Measurements from ENCODE around the gene ANTXR1. TPM values are rescaled to one million over a fixed set of nuclear protein-coding genes. Genes with fewer than 3 reads are reported as not detected.
"Not testable (repeated sequence)": the region's sequence is repeated elsewhere in the genome, so short reads cannot be mapped to it uniquely, and the experiment has no call there.

ANTXR1 gene
- total RNA-seq, 3 donors from 2014 or later (not counting 1 experiment from before 2014, with no cell fraction given) = not detected

- Mint-ChIP-seq H3K9me3 (no peaks in the 10 kb centered on the region), H3K27me3 (ENCODE audit: low read depth in 2 of 2) (peaks cover 16 to 22% of the 10 kb centered on the region in 2 donors), H3K27ac (no peak overlapping the region), H3K4me1 (no peaks in the 10 kb centered on the region), H3K36me3 (no peaks in the 10 kb centered on the region), H3K4me3 (no peak overlapping the region)
- H3K27ac ChIP-seq (ENCODE audit: low read length) = no peak overlapping the region
- DNase-seq = no peak
- H3K4me1 ChIP-seq (ENCODE audit: control insufficient read depth, insufficient read depth, low read length) = no peaks in the 10 kb centered on the region
- no peaks in the 10 kb centered on the region for H3K36me3 ChIP-seq (ENCODE audit: control insufficient read depth, insufficient read depth, low read length)
- no peak overlapping the region for H3K4me3 ChIP-seq (ENCODE audit: low read length)
- 79% methylated on average over 4 of the region's 6 CpGs for WGBS (ENCODE audit: insufficient coverage)
- H3K27me3 ChIP-seq (ENCODE audit: control insufficient read depth, insufficient read depth, low read length) = no peaks in the 10 kb centered on the region
- H3K9me3 ChIP-seq (ENCODE audit: control insufficient read depth, insufficient read depth, low read length) = no peaks in the 10 kb centered on the region
- no peak for ATAC-seq
- intact Hi-C loops (cut with micrococcal nuclease) = no loop called here
- TF ChIP-seq CTCF (IDR thresholded peaks at IDR 0.05) = no peak
These were observed 218.8 kb downstream of the ANTXR1 start for GRCh38 chr2:69231612-69232277.

DNA sequence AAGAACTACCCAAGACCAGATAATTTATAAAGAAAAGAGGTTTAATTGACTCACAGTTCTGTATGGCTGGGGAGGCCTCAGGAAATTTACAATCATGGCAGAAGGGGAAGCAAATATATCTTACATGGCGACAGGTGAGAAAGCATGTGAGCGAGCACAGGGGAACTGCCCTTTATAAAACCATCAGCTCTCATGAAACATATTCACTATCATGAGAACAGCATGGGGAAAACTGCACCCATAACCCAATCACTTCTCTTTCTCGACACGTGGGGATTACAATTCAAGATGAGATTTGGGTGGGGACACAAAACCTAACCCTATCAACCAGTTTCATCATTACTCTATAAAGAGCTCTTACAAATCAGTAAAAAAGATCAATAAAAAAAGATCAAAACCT, 222.9 kb downstream of the ANTXR1 start:
- H3K4me1 ChIP-seq (ENCODE audit: control insufficient read depth, insufficient read depth, low read length) = not testable (repeated sequence)

DNA sequence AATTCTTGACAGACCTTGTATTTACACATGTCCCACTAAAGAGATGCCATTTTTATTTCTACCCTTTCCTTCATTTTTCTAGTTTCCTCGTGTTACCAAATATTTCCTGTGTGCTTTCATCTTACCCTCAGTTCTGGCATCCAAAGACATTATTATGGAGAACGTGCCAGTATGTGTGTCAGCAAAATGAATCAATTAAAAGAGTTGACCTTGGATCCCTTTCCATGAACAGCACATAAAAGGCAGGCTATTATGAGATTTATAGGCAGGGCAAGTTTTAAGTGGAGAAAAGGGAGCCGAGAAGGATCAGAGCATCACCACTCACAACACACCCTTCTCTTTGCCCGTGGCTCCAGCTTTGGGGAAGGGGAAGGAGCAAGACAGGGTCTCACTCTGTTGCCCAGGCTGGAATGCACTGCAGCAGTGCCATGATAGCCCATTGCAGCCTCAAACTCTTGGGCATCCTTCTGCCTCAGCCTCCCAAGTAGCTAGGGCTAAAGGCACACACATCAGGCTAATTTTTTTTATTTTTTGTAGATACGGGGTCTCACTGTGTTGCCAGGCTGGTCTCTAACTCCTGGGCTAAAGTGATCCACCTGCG, 224.2 kb downstream of the ANTXR1 start:
- Mint-ChIP-seq H3K36me3 (no peaks in the 10 kb centered on the region), H3K4me1 (no peaks in the 10 kb centered on the region), H3K4me3 (no peak overlapping the region), H3K27me3 (ENCODE audit: low read depth in 2 of 2) (peaks cover 0 to 12% of the 10 kb centered on the region in 2 donors), H3K9me3 (no peaks in the 10 kb centered on the region), H3K27ac (no peak overlapping the region)
- H3K4me3 ChIP-seq (ENCODE audit: low read length) = no peak overlapping the region
- H3K27ac ChIP-seq (ENCODE audit: low read length) = no peak overlapping the region
- ATAC-seq = no peak
- H3K27me3 ChIP-seq (ENCODE audit: control insufficient read depth, insufficient read depth, low read length) = no peaks in the 10 kb centered on the region
- H3K4me1 ChIP-seq (ENCODE audit: control insufficient read depth, insufficient read depth, low read length) = no peaks in the 10 kb centered on the region
- DNase-seq = no peak
- H3K36me3 ChIP-seq (ENCODE audit: control insufficient read depth, insufficient read depth, low read length) = no peaks in the 10 kb centered on the region
- WGBS (ENCODE audit: insufficient coverage) = 79% methylated on average over 5 of the region's 6 CpGs
- intact Hi-C loops (cut with micrococcal nuclease) = no loop called here
- no peaks in the 10 kb centered on the region for H3K9me3 ChIP-seq (ENCODE audit: control insufficient read depth, insufficient read depth, low read length)
- no peak for TF ChIP-seq CTCF (IDR thresholded peaks at IDR 0.05)

More for the DNA sequence above, 222.9 kb downstream of the ANTXR1 start:
- intact Hi-C loops (cut with micrococcal nuclease); H3K27me3 ChIP-seq (ENCODE audit: control insufficient read depth, insufficient read depth, low read length); H3K36me3 Mint-ChIP-seq; H3K36me3 ChIP-seq (ENCODE audit: control insufficient read depth, insufficient read depth, low read length); H3K9me3 ChIP-seq (ENCODE audit: control insufficient read depth, insufficient read depth, low read length); H3K4me3 ChIP-seq (ENCODE audit: low read length); H3K27ac Mint-ChIP-seq; DNase-seq; H3K27ac ChIP-seq (ENCODE audit: low read length); H3K4me1 Mint-ChIP-seq; ATAC-seq; H3K9me3 Mint-ChIP-seq; H3K4me3 Mint-ChIP-seq: not testable (repeated sequence)
- WGBS (ENCODE audit: insufficient coverage) = 95% methylated on average over 4 of the region's 4 CpGs
- H3K27me3 Mint-ChIP-seq (ENCODE audit: low read depth in 2 of 2) = peaks cover 12 to 14% of the 10 kb centered on the region in 2 donors

DNA sequence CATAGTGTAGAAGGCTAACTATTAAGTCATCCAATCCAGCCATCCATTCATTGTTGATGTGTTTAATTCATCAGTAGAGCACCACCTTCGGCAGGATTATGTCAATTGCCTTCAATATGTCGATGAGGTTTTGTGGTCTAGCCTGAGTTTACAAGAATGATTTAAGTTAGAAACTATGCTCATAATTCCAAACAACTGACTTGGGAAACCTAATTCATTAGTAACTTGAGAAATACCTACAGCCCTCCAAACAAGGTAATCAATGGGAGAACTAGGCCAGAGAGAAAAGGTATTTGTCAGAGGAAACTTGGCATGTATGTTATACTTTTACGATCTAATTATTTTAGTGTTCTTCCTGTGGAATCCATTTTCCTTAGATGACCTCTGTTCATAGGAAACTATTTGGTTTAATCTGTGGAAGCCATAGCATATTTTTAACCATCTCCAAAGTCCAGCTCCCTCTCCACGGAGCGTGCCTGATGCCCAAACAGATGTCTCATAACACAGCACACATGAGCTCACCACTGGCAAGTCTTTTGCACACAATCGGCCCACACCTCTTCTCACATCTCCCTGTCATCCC, 225.6 kb downstream of the ANTXR1 start:
- no peak overlapping the region for H3K4me3 ChIP-seq (ENCODE audit: low read length)
- no peak for ATAC-seq
- H3K9me3 ChIP-seq (ENCODE audit: control insufficient read depth, insufficient read depth, low read length) = no peaks in the 10 kb centered on the region
- H3K27ac ChIP-seq (ENCODE audit: low read length) = no peak overlapping the region
- WGBS (ENCODE audit: insufficient coverage) = 87% methylated on average over 5 of the region's 6 CpGs
- H3K4me1 ChIP-seq (ENCODE audit: control insufficient read depth, insufficient read depth, low read length) = no peaks in the 10 kb centered on the region
- no peak for DNase-seq
- intact Hi-C loops (cut with micrococcal nuclease) = no loop called here
- Mint-ChIP-seq H3K36me3 (no peaks in the 10 kb centered on the region), H3K4me1 (no peaks in the 10 kb centered on the region), H3K9me3 (no peaks in the 10 kb centered on the region), H3K27ac (no peak overlapping the region), H3K27me3 (ENCODE audit: low read depth in 2 of 2) (peaks cover 0 to 11% of the 10 kb centered on the region in 2 donors), H3K4me3 (no peak overlapping the region)
- TF ChIP-seq CTCF (IDR thresholded peaks at IDR 0.05) = no peak
- H3K27me3 ChIP-seq (ENCODE audit: control insufficient read depth, insufficient read depth, low read length) = no peaks in the 10 kb centered on the region
- no peaks in the 10 kb centered on the region for H3K36me3 ChIP-seq (ENCODE audit: control insufficient read depth, insufficient read depth, low read length)
